B cell (primary cell): Measurements from ENCODE around the gene CHST13. TPM values are rescaled to one million over a fixed set of nuclear protein-coding genes. Genes with fewer than 3 reads are reported as not detected.

Experiments used
- ATAC-seq: fragments of 200-7000 bp; cut with Tn5 transposase; one replicate; pipeline ENCODE4 v1.10.0; 2021; ENCODE audit warnings: low read depth, mild to moderate bottlenecking, moderate number of reproducible peaks, moderate library complexity
- CTCF ChIA-PET: fragments of 350-600 bp; sonication (Branson Sonifier 250); formaldehyde crosslinking; loops from one replicate; lab custom pipeline; 2021; ENCODE audit warnings: antibody characterized with exemption, inconsistent platforms; lab: Charles Lee
- POLR2A ChIA-PET: fragments of 350-600 bp; sonication (Branson Sonifier 250); formaldehyde crosslinking; loops from one replicate; lab custom pipeline; 2021; ENCODE audit warnings: antibody characterized with exemption; lab: Charles Lee
- DNase-seq: peaks from one replicate; pipeline ENCODE4 v3.0.0; 2013
- H2AFZ ChIP-seq: 2 replicates; pipeline ENCODE4 v1.6.1; 2012; ENCODE audit warnings: mild to moderate bottlenecking, low read depth, low read length; ENCODE audit not compliant: insufficient read depth, poor library complexity, severe bottlenecking
- H3K27ac ChIP-seq, 2 donors: 1 replicate in 1 of 2; 2 replicates in 1 of 2; pipeline ENCODE4 v1.5.1; 2012 to 2013; ENCODE audit warnings: low read length in 2 of 2, mild to moderate bottlenecking in 2 of 2, moderate library complexity in 1 of 2
- H3K27me3 ChIP-seq, 4 experiments: fragments of 200-600 bp in 1 of 4; sonication (generic) in 1 of 4; replicated peaks in 1 of 4; 1 replicate in 2 of 4; 2 replicates in 2 of 4; pipeline versions ENCODE4 v1.6.1 to v1.7.0; 2013 to 2016; ENCODE audit warnings: low read length in 3 of 4, mild to moderate bottlenecking in 2 of 4, mixed read lengths in 1 of 4, moderate library complexity in 1 of 4; ENCODE audit not compliant: insufficient read depth in 4 of 4, control insufficient read depth in 3 of 4; ENCODE audit errors: control extremely low read depth in 1 of 4
- H3K36me3 ChIP-seq, 2 experiments: replicated peaks in 1 of 2; 1 replicate in 1 of 2; 2 replicates in 1 of 2; pipeline versions ENCODE4 v1.6.1 to v1.7.1; 2013; ENCODE audit warnings: low read length in 1 of 2; ENCODE audit not compliant: insufficient read depth in 2 of 2, control insufficient read depth in 1 of 2; ENCODE audit errors: control extremely low read depth in 1 of 2, extremely low read depth in 1 of 2
- H3K4me1 ChIP-seq, 2 donors: fragments of 200-600 bp in 1 of 2; sonication (generic) in 1 of 2; 1 replicate in 1 of 2; 2 replicates in 1 of 2; pipeline versions ENCODE4 v1.5.1 to v1.6.1; 2013 to 2017; ENCODE audit warnings: low read length in 2 of 2; ENCODE audit not compliant: control insufficient read depth in 2 of 2, insufficient read depth in 2 of 2
- H3K4me2 ChIP-seq: replicated peaks from 2 replicates; pipeline ENCODE3; 2012; ENCODE audit warnings: mild to moderate bottlenecking, low read depth, low read length; ENCODE audit not compliant: poor library complexity, severe bottlenecking
- H3K4me3 ChIP-seq, 5 experiments: fragments of 200-600 bp in 1 of 5; sonication (generic) in 1 of 5; 1 replicate in 3 of 5; 2 replicates in 2 of 5; pipeline versions ENCODE4 v1.5.1 to v1.7.0; 2011 to 2016; ENCODE audit warnings: low read length in 4 of 5, mild to moderate bottlenecking in 4 of 5, low read depth in 2 of 5, control low read depth in 1 of 5, moderate library complexity in 1 of 5; ENCODE audit not compliant: insufficient read depth in 1 of 5; ENCODE audit errors: control extremely low read depth in 1 of 5, extremely low read depth in 1 of 5
- H3K79me2 ChIP-seq: fragments of 200-600 bp; sonication (generic); one replicate; pipeline ENCODE4 v1.6.0; 2016; ENCODE audit warnings: low read length; ENCODE audit not compliant: control insufficient read depth, insufficient read depth
- H3K9ac ChIP-seq: fragments of 200-600 bp; sonication (generic); 2 replicates; pipeline ENCODE4 v1.6.1; 2017; ENCODE audit warnings: mild to moderate bottlenecking, low read length, moderate library complexity
- H3K9me3 ChIP-seq, 3 donors: one replicate each; pipeline versions ENCODE4 v1.6.1 to v1.7.1; 2013; ENCODE audit warnings: low read length in 2 of 3; ENCODE audit not compliant: control insufficient read depth in 2 of 3, insufficient read depth in 1 of 3; ENCODE audit errors: control extremely low read depth in 1 of 3
- H4K20me1 ChIP-seq: 2 replicates; pipeline ENCODE4 v1.6.0; 2012; ENCODE audit warnings: mild to moderate bottlenecking, low read length; ENCODE audit not compliant: insufficient read depth, control insufficient read depth, poor library complexity, severe bottlenecking
- H3K27ac Mint-ChIP-seq: one replicate; pipeline ENCODE4 v1.8.0; 2021; ENCODE audit warnings: mixed read lengths
- H3K27me3 Mint-ChIP-seq: one replicate; pipeline ENCODE4 v1.8.0; 2021; ENCODE audit warnings: mixed read lengths
- H3K4me1 Mint-ChIP-seq: one replicate; pipeline ENCODE4 v1.8.0; 2021; ENCODE audit warnings: mixed read lengths
- H3K4me3 Mint-ChIP-seq: one replicate; pipeline ENCODE4 v1.8.0; 2021; ENCODE audit warnings: mixed read lengths
- H3K9me3 Mint-ChIP-seq: one replicate; pipeline ENCODE4 v1.8.0; 2022; ENCODE audit warnings: mixed read lengths; ENCODE audit not compliant: insufficient read depth
- CTCF ChIP-seq: fragments of 200-600 bp; IDR thresholded peaks from one replicate; pipeline ENCODE4 v1.8.0; 2022; ENCODE audit warnings: antibody characterized with exemption, mild to moderate bottlenecking
- EZH2 ChIP-seq: IDR thresholded peaks from 2 replicates; pipeline ENCODE4 v1.6.1; 2012; ENCODE audit warnings: borderline replicate concordance, low read depth, mild to moderate bottlenecking, moderate library complexity, low read length; ENCODE audit not compliant: insufficient read depth, poor library complexity, severe bottlenecking
- WGBS: methylation state at CpG from one replicate; pipeline ENCODE4 v1.1.5; 2013; ENCODE audit warnings: missing lambda C conversion rate; ENCODE audit not compliant: insufficient coverage; 5-methylcytosine and 5-hydroxymethylcytosine counted together
- intact Hi-C: fragments of 100-400 bp; cut with micrococcal nuclease; formaldehyde crosslinking; loops from one replicate; pipeline ENCODE4 v1.10.0; 2022
- polyA plus RNA-seq: library from polyadenylated mRNA; depleted of rRNA; stranded (reverse); fragments of >200 nt; gene quantifications from 2 replicates; pipeline ENCODE4 v1.2.3, GENCODE V29; 2012
- total RNA-seq, 2 donors: library from RNA; stranded (reverse); fragments of 120-200 nt in 1 of 2; gene quantifications; 1 replicate in 1 of 2; 2 replicates in 1 of 2; pipeline versions ENCODE4 v1.2.3 to v1.2.4, GENCODE V29; 2013 to 2022

CHST13 gene
- total and polyA plus RNA-seq, 2 donors (not counting 1 experiment from before 2014, with no cell fraction given), result 0.07 TPM; not detected in 1

GRCh38 chr3:126486360-126486847, 37.6 kb upstream of the CHST13 start:
- WGBS, result 98% methylated on average over 13 of the region's 14 CpGs
- Histone ChIP-seq H3K4me3 (no peak overlapping the region), H3K4me1 (peaks cover 5 to 6% of the 10 kb centered on the region in 2 donors), H3K27ac (no peak overlapping the region), H3K4me2 (no peak overlapping the region), H3K9ac (no peak overlapping the region), H4K20me1 (no peaks in the 10 kb centered on the region), H3K9me3 (no peaks in the 10 kb centered on the region), H3K79me2 (no peaks in the 10 kb centered on the region), H3K27me3 (no peaks in the 10 kb centered on the region), H3K36me3 (no peaks in the 10 kb centered on the region), H2AFZ (no peak overlapping the region)
- peaks cover 3% of the 10 kb centered on the region for H3K4me1 Mint-ChIP-seq
- DNase-seq (no peak), ATAC-seq (no peak)
- H3K27ac Mint-ChIP-seq, result no peak overlapping the region
- CTCF ChIA-PET, result no interaction called here
- POLR2A ChIA-PET, result no interaction called here
- H3K4me3 Mint-ChIP-seq, result no peak overlapping the region
- no peaks in the 10 kb centered on the region for H3K9me3 Mint-ChIP-seq
- peaks cover 9% of the 10 kb centered on the region for H3K27me3 Mint-ChIP-seq
- no peak for TF ChIP-seq CTCF
- TF ChIP-seq EZH2, result no peak
- intact Hi-C loops, result no loop called here

GRCh38 chr3:126487151-126487771, 36.7 kb upstream of the CHST13 start:
- H3K9me3 Mint-ChIP-seq, result no peaks in the 10 kb centered on the region
- no peak for ATAC-seq
- H3K9ac ChIP-seq, result no peak overlapping the region

More at GRCh38 chr3:126487151-126487771, 36.7 kb upstream of the CHST13 start:
- Histone ChIP-seq H3K27me3 (no peaks in the 10 kb centered on the region), H3K27ac (no peak overlapping the region), H4K20me1 (no peaks in the 10 kb centered on the region), H2AFZ (peak overlapping the region; percentile 38), H3K36me3 (no peaks in the 10 kb centered on the region), H3K9me3 (no peaks in the 10 kb centered on the region), H3K79me2 (no peaks in the 10 kb centered on the region), H3K4me2 (no peak overlapping the region), H3K4me3 (no peak overlapping the region), H3K4me1 (peaks cover 5 to 6% of the 10 kb centered on the region in 2 donors)
- Mint-ChIP-seq H3K27me3 (peaks cover 9% of the 10 kb centered on the region), H3K4me3 (no peak overlapping the region), H3K27ac (no peak overlapping the region), H3K4me1 (peaks cover 3% of the 10 kb centered on the region)
- intact Hi-C loops, result no loop called here
- ChIA-PET POLR2A (no interaction called here), CTCF (no interaction called here)
- no peak for TF ChIP-seq CTCF
- TF ChIP-seq EZH2, result no peak
- DNase-seq, result no peak
- 43% methylated on average over 17 of the region's 17 CpGs for WGBS
